GM21423 (cell line): ENCODE data around the gene THRB.

ENCODE experiments used
- ATAC-seq: cut with Tn5 transposase; IDR thresholded peaks from one replicate; pipeline ENCODE4 v1.9.1; 2021; ENCODE audit warnings: mild to moderate bottlenecking, moderate library complexity; ENCODE audit not compliant: unreplicated experiment

Gene THRB

GRCh38 chr3:24512564-24513197, 18.0 kb upstream of the THRB start:
- no peak for ATAC-seq

GRCh38 chr3:24510030-24510648, 15.5 kb upstream of the THRB start:
- ATAC-seq, result no peak

DNA sequence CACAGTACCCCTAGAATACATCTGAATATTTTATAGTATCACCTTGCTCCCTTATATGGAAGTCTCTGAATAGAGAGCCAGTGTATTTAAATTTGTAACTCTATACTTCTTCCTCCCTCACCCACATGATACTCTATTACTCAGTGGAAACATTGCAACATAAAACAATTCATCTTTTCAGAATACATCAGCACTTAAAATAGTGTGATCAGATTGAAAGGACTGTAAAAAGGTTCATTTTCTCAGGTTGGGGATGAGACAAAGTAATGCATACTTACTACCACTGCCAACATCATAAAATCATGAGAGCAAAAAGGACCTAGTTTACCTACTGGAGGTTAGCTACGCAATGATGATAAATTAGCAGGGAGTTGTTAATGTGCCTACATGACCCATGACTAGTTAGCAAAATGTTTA, 13.8 kb upstream of the THRB start:
- no peak for ATAC-seq

DNA sequence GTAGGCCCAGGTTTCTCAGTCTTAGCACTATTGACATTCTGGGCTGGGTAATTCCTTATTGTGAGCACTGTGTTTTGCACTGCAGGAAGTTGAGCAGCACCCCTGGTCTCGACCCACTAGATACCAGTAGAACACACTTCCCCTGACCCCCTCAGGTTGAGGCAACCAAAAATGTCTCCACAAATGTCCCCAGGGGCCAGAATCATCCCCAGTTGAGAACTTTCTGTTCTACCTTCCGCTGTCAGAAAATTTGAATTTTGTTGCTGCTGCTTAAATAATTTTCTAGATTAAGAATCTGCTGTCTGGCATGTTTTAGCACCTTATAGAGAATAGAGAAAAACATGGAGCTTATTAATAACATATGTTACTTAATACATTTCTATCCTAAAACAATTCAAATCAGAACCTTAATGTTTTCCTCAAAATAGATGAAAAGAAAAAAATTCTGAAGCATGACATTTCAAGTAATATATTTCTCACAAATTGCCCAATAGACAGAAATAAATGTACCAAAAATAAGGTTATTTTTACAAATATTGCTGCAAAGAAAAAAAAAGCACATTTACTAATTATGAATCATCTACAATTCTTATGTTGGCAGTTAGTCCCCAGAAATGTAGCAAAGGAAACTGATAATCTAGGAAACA, 13.2 kb upstream of the THRB start:
- no peak for ATAC-seq

- no peak for ATAC-seq
These were observed 12.5 kb upstream of the THRB start for GRCh38 chr3:24506966-24507775.

DNA sequence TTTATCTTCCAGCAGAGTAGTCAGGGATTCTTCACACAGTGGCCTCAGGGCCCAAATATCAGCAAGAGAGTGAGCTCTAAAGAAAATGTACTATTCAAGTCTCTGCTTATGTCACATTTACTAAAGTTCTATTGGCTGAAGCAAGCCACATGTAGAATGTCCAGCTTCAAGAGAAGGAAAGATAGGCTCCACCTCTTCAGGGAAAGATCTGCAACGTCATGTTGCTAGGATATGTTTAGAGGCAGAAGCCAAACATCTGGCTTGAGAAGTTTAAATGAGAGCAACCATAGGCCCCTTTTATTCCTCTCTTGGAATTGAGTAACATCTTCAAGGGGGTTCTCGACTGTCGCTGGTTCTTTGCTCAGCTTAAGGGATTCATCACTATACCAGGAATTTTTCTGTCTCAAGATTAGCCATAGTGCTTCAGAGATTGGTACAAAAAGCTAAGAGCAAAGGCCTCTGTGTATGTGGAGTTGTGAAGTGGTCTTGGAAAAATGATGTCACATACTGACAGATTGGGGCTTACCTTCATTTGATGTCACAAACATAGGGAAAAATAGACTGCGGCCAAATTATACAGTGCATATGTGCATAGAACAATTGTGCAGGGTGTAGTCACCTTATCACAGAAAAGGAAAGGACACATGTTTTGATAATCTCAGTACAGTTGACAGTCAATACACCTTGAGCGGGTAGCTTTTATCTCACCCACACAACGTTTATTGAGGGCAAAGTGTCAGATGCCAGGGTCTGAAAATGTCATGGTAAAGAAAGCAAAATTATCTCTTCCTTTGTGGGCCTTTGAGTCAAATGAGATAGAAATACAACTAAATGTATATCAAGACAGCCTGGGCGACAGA, 11.3 kb upstream of the THRB start:
- ATAC-seq, result no peak

- no peak for ATAC-seq
These were observed 10.1 kb upstream of the THRB start for GRCh38 chr3:24504772-24505171.

GRCh38 chr3:24503616-24504113, 9.0 kb upstream of the THRB start:
- peak; percentile 87 for ATAC-seq

DNA sequence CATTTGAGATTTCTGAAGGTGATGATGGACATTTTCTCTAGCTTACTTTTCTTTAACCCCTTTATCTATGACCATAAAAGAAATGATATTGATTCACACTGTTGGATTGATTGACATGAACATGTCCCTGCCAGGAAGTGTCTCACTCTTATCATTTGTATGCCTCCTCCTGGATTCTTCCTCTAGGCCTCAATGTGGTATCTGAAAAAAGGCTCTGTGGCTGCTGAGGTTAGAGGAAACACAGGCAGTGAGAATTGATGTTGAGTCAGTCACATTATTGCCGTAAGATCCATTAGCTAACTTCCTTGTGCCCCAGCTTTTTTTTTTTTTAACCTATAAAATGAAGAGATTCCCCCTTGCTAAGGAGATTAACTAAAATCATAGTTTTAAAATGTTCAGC, 8.0 kb upstream of the THRB start:
- no peak for ATAC-seq

GRCh38 chr3:24500806-24501205, 6.2 kb upstream of the THRB start:
- no peak for ATAC-seq

- no peak for ATAC-seq
These were observed 5.3 kb upstream of the THRB start for GRCh38 chr3:24499991-24500390.

GRCh38 chr3:24498796-24499195, 4.1 kb upstream of the THRB start:
- no peak for ATAC-seq

- no peak for ATAC-seq
These were observed 3.7 kb upstream of the THRB start for GRCh38 chr3:24498391-24498790.

DNA sequence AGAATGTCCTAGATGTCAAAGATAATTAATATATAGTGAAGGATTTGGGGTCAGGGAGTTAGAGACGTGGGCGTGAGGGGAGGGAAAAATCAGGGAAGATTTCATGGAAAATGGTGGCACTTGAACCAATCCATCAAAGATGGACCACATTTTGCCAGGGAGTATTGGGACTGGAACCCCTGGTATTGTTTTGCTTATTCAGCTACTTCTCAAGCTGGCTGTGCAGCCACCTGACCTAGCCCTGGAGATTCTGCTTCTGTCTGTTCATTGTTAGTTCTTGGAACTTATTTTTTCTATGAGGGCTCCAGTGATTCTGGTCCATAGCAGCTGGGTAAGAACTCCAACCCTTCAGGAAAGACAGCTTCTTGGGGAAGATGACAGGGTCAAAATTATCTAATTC, 3.3 kb upstream of the THRB start:
- ATAC-seq, result no peak

GRCh38 chr3:24496529-24497482, 2.2 kb upstream of the THRB start:
- no peak for ATAC-seq

DNA sequence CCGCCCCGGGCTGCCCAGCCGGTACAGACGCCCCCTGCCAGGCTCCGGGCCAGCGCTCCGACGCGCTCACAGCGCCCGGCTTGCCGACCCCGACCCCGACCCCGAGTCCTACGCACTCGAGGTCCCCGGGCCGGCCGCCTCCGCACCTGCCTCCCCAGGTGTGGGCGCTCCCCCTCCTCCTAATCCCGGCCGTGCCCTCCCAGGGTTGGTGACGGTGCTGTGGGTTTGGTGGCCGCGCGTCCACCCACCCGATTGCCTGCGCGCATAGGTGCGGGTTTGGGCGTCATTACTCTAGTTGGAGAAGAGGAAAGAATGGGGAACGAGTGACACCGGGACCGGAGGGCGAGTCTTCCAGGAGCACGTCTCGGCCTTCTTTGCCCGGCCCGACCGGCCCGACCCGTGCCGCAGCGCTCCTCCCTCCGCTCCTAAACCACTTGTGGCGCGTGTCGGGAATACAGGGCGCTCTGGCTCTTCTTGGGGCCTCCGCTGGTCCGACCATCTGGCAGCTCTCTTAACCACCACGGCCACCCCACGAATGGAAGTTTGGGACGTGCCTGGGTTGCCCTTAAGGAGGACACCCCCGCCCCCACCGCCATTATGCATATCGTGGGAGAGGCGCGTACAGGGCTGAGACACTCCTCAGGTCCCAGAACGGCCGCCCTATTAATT, 810 bp upstream of the THRB start:
- ATAC-seq, result no peak

GRCh38 chr3:24493746-24494617, 668 bp downstream of the THRB start:
- ATAC-seq, result no peak
